Nucleus accumbens (tissue), 56 donors: ENCODE measurements around the gene CTSD.

Experiments
- DNase-seq, 56 donors: peaks; one replicate each; lab custom pipeline; 2025; lab: John Stamatoyannopoulos, UW

CTSD gene

GRCh38 chr11:1782831-1783724 is 19.4 kb upstream of the CTSD start:
- no peak for DNase-seq

GRCh38 chr11:1782031-1782590 is 18.4 kb upstream of the CTSD start:
- DNase-seq = no peak

GRCh38 chr11:1781593-1781975 is 17.9 kb upstream of the CTSD start:
- DNase-seq = no peak

- peak in 2 of 56 donors; percentile 15 to 23 for DNase-seq
Measured at GRCh38 chr11:1780700-1781592, 17.2 kb upstream of the CTSD start.

- DNase-seq = no peak
Measured at GRCh38 chr11:1779806-1780699, 16.3 kb upstream of the CTSD start.

- DNase-seq = no peak
Measured at GRCh38 chr11:1779034-1779805, 15.5 kb upstream of the CTSD start.

GRCh38 chr11:1778141-1778911 is 14.6 kb upstream of the CTSD start:
- DNase-seq = no peak

GRCh38 chr11:1777737-1778136 is 14.0 kb upstream of the CTSD start:
- no peak for DNase-seq

GRCh38 chr11:1776944-1777715 is 13.4 kb upstream of the CTSD start:
- DNase-seq = no peak

DNA sequence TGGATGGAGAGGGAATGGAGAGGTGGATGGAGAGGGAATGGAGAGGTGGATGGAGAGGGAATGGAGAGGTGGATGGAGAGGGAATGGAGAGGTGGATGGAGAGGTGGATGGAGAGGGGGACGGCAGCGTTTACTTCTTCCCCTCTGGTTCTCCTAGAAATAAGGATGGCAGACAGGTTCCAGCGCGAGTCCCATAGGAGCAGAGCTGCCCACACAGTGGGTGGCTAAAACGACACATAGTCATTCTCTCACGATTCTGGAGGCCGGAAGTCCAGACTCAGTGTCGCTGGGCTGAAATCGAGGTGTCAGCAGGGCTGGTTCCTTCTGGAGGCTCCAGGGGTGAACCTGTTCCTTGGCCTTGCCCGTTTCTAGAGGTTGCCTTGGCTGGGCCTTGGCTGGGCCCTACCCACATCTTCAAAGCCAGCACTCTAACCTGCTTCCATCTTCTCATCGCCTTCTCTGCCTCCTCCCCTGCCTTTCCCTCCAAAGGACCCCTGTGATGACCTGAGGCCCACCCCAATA is 12.7 kb upstream of the CTSD start:
- DNase-seq = no peak

GRCh38 chr11:1774886-1775285 is 11.2 kb upstream of the CTSD start:
- no peak for DNase-seq

DNA sequence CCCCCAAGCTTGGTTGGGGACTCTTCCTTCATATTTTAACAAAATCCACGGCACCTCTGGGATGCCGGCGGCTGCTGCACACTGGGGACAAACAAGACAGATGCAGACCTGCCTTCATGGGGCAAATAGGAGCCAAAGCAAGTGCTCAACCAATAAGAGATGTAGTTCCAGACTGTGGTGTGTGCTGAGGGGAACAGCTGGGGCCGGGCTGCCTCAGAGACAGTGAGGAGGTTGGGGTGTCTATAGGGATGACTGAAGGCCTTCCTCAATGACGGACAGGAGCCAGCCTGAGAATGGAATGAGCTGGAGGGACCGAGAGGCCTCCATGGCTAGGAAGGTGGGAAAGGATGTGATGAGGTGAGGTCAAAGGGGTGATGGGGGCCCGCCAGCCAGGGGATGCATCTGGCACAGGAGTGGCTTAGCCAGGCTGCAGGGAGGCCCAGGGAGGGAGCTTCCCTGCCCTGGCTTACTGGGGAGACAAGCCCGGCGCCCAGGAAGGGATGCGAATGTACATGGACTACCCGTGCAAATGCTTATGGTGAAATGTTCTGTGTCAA is 10.3 kb upstream of the CTSD start:
- DNase-seq = no peak

DNA sequence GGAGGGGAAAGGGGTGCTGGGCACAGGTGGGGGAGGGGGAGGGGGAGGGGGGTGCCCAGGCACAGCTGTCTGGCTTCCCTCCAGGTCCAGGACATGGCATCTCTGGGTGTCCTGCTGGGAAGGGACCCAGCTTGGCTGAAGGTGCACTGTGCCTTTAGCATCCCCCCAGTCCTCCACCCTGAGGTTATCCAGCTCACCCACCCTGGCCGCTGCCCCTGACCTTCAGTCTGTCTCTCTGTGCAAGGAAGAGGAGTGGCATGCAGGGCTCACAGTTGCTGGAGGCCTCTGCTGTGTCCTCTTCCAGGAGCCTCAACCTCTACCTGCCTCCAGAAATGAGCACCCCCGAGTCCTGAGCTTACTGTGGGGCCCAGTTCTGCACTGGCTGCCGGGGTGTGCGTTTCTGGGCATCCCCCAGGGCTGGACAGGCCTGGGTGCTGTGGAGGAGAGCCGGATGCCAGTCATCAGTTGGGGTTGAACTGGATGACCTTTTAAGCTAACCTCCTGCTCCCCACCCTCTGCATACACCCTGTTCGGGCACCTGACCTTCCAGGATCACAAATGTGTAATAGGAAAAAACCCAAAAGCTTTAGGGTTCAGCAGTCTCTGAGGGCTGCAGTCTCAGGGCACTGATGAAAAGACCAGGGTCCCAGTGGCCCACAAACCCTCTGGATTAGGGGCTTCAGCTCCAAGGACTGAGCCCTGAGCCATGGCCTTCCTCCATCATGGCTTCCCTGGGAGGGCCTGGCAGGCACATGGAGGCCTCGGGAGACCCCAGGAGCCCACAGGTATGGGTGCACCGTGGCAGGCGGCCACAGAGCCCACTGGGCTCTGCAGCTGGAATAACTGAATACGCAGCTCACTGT is 9.6 kb upstream of the CTSD start:
- no peak for DNase-seq

GRCh38 chr11:1772270-1773130 is 8.8 kb upstream of the CTSD start:
- peak in 28 of 56 donors; percentile 10 to 77 (median 49) for DNase-seq

GRCh38 chr11:1771700-1772099 is 8.0 kb upstream of the CTSD start:
- peak in 7 of 56 donors; percentile 10 to 54 (median 36) for DNase-seq
